ENCODE measurements around the gene STAC3. TPM values are rescaled to one million over a fixed set of nuclear protein-coding genes. Genes with fewer than 3 reads are reported as not detected.

STAC3 gene
- polyA plus RNA-seq, 1 donor, result 4.0 TPM

GRCh38 chr12:57220770-57221168 lies 30.2 kb downstream of the STAC3 start:
- WGBS (ENCODE audit: insufficient coverage, low lambda C conversion rate), result 33% methylated on average over 1 of the region's 1 CpG
- Histone ChIP-seq H3K9me3 (ENCODE audit: control insufficient read depth, low read depth, low read length) (peaks cover 10% of the 10 kb centered on the region), H3K4me1 (ENCODE audit: control insufficient read depth, insufficient read depth, low read length) (peaks cover 27% of the 10 kb centered on the region), H3K27ac (ENCODE audit: low read length) (no peak overlapping the region), H3K27me3 (ENCODE audit: control insufficient read depth, insufficient read depth, low read length) (peaks cover 98% of the 10 kb centered on the region), H3K36me3 (ENCODE audit: control insufficient read depth, insufficient read depth, low read length) (no peaks in the 10 kb centered on the region), H3K4me3 (ENCODE audit: low read length) (no peak overlapping the region)
- no peak for DNase-seq

GRCh38 chr12:57219993-57220754 lies 30.8 kb downstream of the STAC3 start:
- H3K27ac ChIP-seq (ENCODE audit: low read length), result no peak overlapping the region
- peaks cover 98% of the 10 kb centered on the region for H3K27me3 ChIP-seq (ENCODE audit: control insufficient read depth, insufficient read depth, low read length)
- no CpG with 5 or more reads among the region's 38 CpGs for WGBS (ENCODE audit: insufficient coverage, low lambda C conversion rate)
- DNase-seq, result no peak
- peaks cover 26% of the 10 kb centered on the region for H3K4me1 ChIP-seq (ENCODE audit: control insufficient read depth, insufficient read depth, low read length)
- H3K4me3 ChIP-seq (ENCODE audit: low read length), result no peak overlapping the region
- H3K36me3 ChIP-seq (ENCODE audit: control insufficient read depth, insufficient read depth, low read length), result no peaks in the 10 kb centered on the region
- H3K9me3 ChIP-seq (ENCODE audit: control insufficient read depth, low read depth, low read length), result peaks cover 6% of the 10 kb centered on the region

DNA sequence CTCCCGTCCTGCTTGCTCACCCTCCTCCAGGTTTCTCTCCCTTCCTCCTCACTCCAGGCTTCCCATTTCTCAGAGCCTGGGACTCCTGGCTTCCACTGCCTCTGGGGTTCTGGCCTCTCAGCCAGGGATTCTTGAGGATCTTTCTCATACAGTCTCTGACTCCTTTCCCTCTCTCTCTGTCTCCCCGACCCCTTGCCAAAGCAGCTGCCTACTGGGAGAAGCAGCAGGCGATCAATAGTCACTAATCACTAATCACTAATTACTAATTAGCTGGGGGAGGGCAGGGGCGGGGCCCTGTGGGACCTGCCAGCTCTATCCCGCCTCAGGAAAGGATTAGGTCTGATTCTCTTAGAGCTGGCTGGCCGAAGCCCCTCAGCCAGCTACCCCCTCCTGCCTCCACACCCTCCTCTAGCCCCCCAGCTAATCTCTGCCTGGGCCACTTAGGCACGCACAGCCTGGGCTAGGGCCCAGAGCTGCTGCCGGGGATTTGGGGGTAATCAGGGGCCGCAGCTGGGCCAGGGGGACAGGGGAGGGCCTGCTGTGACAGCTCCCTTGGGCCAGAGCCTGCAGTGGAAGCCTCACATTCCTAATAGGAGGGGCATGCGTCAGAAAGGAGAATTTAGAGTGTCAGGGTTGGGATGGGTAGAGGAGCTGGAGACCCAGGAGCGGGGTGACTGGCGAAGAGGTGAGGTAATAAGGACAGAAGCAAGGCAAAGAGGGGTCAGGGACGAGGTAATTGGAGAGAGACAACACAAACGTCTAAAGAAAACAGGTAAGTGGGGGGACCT lies 31.6 kb downstream of the STAC3 start:
- WGBS (ENCODE audit: insufficient coverage, low lambda C conversion rate), result 40% methylated on average over 2 of the region's 14 CpGs
- H3K27ac ChIP-seq (ENCODE audit: low read length), result no peak overlapping the region
- H3K27me3 ChIP-seq (ENCODE audit: control insufficient read depth, insufficient read depth, low read length), result peaks cover 98% of the 10 kb centered on the region
- no peaks in the 10 kb centered on the region for H3K36me3 ChIP-seq (ENCODE audit: control insufficient read depth, insufficient read depth, low read length)
- H3K9me3 ChIP-seq (ENCODE audit: control insufficient read depth, low read depth, low read length), result peaks cover 4% of the 10 kb centered on the region
- no peak for DNase-seq
- no peak overlapping the region for H3K4me3 ChIP-seq (ENCODE audit: low read length)
- peaks cover 23% of the 10 kb centered on the region for H3K4me1 ChIP-seq (ENCODE audit: control insufficient read depth, insufficient read depth, low read length)

GRCh38 chr12:57218030-57218853 lies 32.7 kb downstream of the STAC3 start:
- Histone ChIP-seq H3K9me3 (ENCODE audit: control insufficient read depth, low read depth, low read length) (peaks cover 4% of the 10 kb centered on the region), H3K4me3 (ENCODE audit: low read length) (no peak overlapping the region), H3K4me1 (ENCODE audit: control insufficient read depth, insufficient read depth, low read length) (peaks cover 23% of the 10 kb centered on the region), H3K36me3 (ENCODE audit: control insufficient read depth, insufficient read depth, low read length) (no peaks in the 10 kb centered on the region), H3K27ac (ENCODE audit: low read length) (no peak overlapping the region), H3K27me3 (ENCODE audit: control insufficient read depth, insufficient read depth, low read length) (peaks cover 90% of the 10 kb centered on the region)
- no peak for DNase-seq
- no CpG with 5 or more reads among the region's 5 CpGs for WGBS (ENCODE audit: insufficient coverage, low lambda C conversion rate)

DNA sequence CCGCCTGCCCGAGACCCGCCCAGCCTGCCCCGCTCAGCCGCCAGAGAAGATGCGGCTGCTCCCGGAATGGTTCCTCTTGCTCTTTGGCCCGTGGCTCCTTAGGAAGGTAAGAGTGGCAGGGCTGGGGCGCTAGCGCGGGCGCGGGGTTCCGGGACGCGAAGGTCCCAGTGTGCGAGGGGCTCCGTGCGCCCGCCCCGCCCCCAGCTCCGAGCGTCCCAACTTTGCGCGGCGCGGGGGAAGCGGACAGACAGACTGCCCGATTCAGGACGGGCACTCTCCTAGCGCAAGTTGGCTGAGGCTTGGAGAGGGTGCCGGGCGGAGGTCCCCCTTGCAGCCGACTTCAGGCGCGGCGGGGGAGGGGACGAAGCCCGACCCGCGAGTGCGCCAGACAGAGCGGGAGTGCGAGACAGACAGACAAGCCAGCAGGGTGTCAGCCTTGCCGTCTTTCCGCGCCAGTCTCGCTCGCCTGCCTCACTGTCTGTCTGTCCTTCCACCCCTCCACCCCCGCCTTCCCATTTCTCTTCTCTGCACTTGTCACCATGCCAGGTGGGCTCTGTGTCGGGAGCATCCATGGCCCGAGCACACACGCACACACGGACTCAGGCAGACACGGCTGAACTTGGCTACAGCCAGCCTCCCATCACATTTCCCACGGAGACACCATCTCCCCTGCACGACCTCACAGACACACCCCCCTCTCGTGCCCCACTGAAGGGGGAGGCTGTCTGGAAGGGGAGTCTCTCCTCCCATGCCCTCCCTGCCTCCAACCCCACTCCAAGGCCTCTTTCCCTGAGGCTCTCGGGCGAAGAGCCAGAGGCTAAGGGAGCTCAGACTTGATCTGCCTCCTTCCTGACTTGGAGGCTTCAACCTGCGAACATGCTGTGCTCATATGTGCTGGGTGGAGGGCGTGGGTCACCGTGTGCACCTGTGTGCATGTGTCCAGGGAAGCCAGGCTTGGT lies 33.8 kb downstream of the STAC3 start:
- Histone ChIP-seq H3K27me3 (ENCODE audit: control insufficient read depth, insufficient read depth, low read length) (peaks cover 79% of the 10 kb centered on the region), H3K36me3 (ENCODE audit: control insufficient read depth, insufficient read depth, low read length) (peaks cover 7% of the 10 kb centered on the region), H3K4me1 (ENCODE audit: control insufficient read depth, insufficient read depth, low read length) (peaks cover 23% of the 10 kb centered on the region), H3K4me3 (ENCODE audit: low read length) (peak overlapping the region; percentile 11), H3K27ac (ENCODE audit: low read length) (no peak overlapping the region), H3K9me3 (ENCODE audit: control insufficient read depth, low read depth, low read length) (peaks cover 4% of the 10 kb centered on the region)
- WGBS (ENCODE audit: insufficient coverage, low lambda C conversion rate), result no CpG with 5 or more reads among the region's 63 CpGs
- no peak for DNase-seq

DNA sequence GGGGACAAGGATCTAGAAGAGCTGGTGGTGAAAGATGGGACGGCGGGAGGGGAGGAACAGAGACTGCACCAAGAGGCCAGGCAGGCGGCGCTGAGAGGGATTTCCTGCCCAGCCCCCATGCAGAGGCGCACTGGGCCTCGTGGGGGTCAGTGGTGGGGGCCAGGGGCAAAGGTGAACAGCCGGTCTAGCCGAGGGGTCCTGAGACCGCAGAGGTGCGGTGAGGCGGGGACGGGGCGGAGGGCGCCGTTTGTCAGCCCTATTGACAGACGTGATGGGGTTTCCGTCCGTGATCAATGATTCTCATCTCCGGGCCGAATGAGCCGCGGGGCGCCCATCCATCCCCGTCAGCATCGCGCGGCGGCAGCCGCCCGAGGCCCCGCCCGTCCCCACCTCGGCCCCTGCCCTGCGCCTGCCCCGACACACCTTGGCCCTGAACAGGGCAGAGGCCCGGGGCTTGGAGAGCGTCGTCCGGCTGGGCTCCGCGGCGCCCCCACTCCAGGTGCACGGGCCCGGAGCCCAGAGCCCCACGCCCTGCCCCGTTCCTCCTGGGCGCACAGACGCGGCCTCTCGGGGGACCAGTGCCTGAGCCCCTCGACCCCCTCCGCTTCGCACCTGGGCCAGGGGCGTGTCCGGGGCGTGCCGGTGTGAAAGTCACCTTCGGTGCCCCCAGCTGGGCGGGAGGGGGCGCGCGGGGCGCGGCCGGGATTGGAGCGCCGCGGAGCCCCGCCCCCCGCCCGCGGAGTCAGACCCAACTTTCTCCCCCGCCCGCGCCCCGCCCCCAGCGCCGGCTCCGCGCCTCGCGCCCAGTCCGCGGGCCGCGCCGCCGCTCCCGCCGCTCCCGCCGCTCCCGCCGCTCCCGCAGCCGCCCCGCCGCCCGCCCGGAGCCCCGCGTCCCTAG lies 34.7 kb downstream of the STAC3 start, which contains the start of gene NXPH4:
Gene NXPH4 (plus strand): TSS at position 781 of the 898 bp plus-strand sequence. CDS start 176 bp downstream, outside the sequence.
- WGBS (ENCODE audit: insufficient coverage, low lambda C conversion rate), result no CpG with 5 or more reads among the region's 102 CpGs
- peaks cover 18% of the 10 kb centered on the region for H3K4me1 ChIP-seq (ENCODE audit: control insufficient read depth, insufficient read depth, low read length)
- H3K4me3 ChIP-seq (ENCODE audit: low read length), result peak within 1 kb of the TSS; percentile 11
- peaks cover 70% of the 10 kb centered on the region for H3K27me3 ChIP-seq (ENCODE audit: control insufficient read depth, insufficient read depth, low read length)
- peaks cover 16% of the 10 kb centered on the region for H3K36me3 ChIP-seq (ENCODE audit: control insufficient read depth, insufficient read depth, low read length)
- peak in 1 of 2 donors; percentile 32 for DNase-seq
- no peak within 1 kb of the TSS for H3K27ac ChIP-seq (ENCODE audit: low read length)
- H3K9me3 ChIP-seq (ENCODE audit: control insufficient read depth, low read depth, low read length), result peaks cover 4% of the 10 kb centered on the region

GRCh38 chr12:57215668-57216013 lies 35.3 kb downstream of the STAC3 start:
- peaks cover 17% of the 10 kb centered on the region for H3K4me1 ChIP-seq (ENCODE audit: control insufficient read depth, insufficient read depth, low read length)

GRCh38 chr12:57215065-57215464 lies 35.9 kb downstream of the STAC3 start:
- peaks cover 4% of the 10 kb centered on the region for H3K9me3 ChIP-seq (ENCODE audit: control insufficient read depth, low read depth, low read length)
- H3K4me3 ChIP-seq (ENCODE audit: low read length), result no peak overlapping the region
- peaks cover 28% of the 10 kb centered on the region for H3K36me3 ChIP-seq (ENCODE audit: control insufficient read depth, insufficient read depth, low read length)
- H3K27ac ChIP-seq (ENCODE audit: low read length), result no peak overlapping the region
- DNase-seq, result no peak
- H3K4me1 ChIP-seq (ENCODE audit: control insufficient read depth, insufficient read depth, low read length), result peaks cover 13% of the 10 kb centered on the region
- no CpG with 5 or more reads among the region's 11 CpGs for WGBS (ENCODE audit: insufficient coverage, low lambda C conversion rate)
- peaks cover 58% of the 10 kb centered on the region for H3K27me3 ChIP-seq (ENCODE audit: control insufficient read depth, insufficient read depth, low read length)

More at GRCh38 chr12:57215668-57216013, 35.3 kb downstream of the STAC3 start:
- H3K9me3 ChIP-seq (ENCODE audit: control insufficient read depth, low read depth, low read length), result peaks cover 4% of the 10 kb centered on the region
- H3K27me3 ChIP-seq (ENCODE audit: control insufficient read depth, insufficient read depth, low read length), result peaks cover 64% of the 10 kb centered on the region
- no peak overlapping the region for H3K27ac ChIP-seq (ENCODE audit: low read length)
- H3K36me3 ChIP-seq (ENCODE audit: control insufficient read depth, insufficient read depth, low read length), result peaks cover 22% of the 10 kb centered on the region
- no peak overlapping the region for H3K4me3 ChIP-seq (ENCODE audit: low read length)
- no peak for DNase-seq
- no CpG with 5 or more reads among the region's 7 CpGs for WGBS (ENCODE audit: insufficient coverage, low lambda C conversion rate)

GRCh38 chr12:57214398-57214781 lies 36.6 kb downstream of the STAC3 start:
- no CpG with 5 or more reads among the region's 14 CpGs for WGBS (ENCODE audit: insufficient coverage, low lambda C conversion rate)
- H3K4me1 ChIP-seq (ENCODE audit: control insufficient read depth, insufficient read depth, low read length), result peaks cover 7% of the 10 kb centered on the region
- peaks cover 35% of the 10 kb centered on the region for H3K36me3 ChIP-seq (ENCODE audit: control insufficient read depth, insufficient read depth, low read length)

More at GRCh38 chr12:57214398-57214781, 36.6 kb downstream of the STAC3 start:
- no peak overlapping the region for H3K4me3 ChIP-seq (ENCODE audit: low read length)
- H3K27ac ChIP-seq (ENCODE audit: low read length), result no peak overlapping the region
- peaks cover 4% of the 10 kb centered on the region for H3K9me3 ChIP-seq (ENCODE audit: control insufficient read depth, low read depth, low read length)
- peak in 1 of 2 donors; percentile 46 for DNase-seq
- peaks cover 51% of the 10 kb centered on the region for H3K27me3 ChIP-seq (ENCODE audit: control insufficient read depth, insufficient read depth, low read length)

All from large intestine (tissue), 3 donors.